Nucleus accumbens (tissue), 56 donors: ENCODE results near the gene FAM3B.
A peak's percentile ranks its signal among the peaks of the same experiment; 100 is the strongest.

Experiments used
- DNase-seq, 56 donors: peaks; one replicate each; lab custom pipeline; 2025; lab: John Stamatoyannopoulos, UW

Gene FAM3B

GRCh38 chr21:41366522-41367151 is 50.0 kb downstream of the FAM3B start:
- no peak for DNase-seq

- no peak for DNase-seq
Observed at GRCh38 chr21:41367301-41367944, 50.8 kb downstream of the FAM3B start.

- DNase-seq = no peak
Observed at GRCh38 chr21:41367945-41368734, 51.5 kb downstream of the FAM3B start.

DNA sequence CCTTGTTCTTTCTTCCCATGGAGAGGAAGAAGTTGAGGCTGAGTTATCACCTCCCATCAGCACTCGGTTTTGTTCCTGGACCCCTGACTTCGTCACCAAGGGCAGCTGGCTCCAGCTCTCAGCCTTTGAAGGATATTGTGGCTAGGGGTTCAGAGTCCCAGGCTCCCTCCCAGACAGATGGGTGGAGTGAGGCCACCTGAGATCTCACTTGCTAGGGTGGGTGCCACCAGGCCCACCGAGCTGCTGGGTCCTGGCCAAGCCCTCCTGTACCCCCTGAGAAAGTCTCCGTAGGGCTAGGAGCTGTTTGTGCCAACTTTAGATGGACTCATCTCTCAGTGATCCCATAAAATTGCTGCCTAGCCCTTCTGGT is 52.1 kb downstream of the FAM3B start:
- no peak for DNase-seq

GRCh38 chr21:41369105-41369919 is 52.7 kb downstream of the FAM3B start:
- peak in 1 of 56 donors; percentile 10 for DNase-seq

DNA sequence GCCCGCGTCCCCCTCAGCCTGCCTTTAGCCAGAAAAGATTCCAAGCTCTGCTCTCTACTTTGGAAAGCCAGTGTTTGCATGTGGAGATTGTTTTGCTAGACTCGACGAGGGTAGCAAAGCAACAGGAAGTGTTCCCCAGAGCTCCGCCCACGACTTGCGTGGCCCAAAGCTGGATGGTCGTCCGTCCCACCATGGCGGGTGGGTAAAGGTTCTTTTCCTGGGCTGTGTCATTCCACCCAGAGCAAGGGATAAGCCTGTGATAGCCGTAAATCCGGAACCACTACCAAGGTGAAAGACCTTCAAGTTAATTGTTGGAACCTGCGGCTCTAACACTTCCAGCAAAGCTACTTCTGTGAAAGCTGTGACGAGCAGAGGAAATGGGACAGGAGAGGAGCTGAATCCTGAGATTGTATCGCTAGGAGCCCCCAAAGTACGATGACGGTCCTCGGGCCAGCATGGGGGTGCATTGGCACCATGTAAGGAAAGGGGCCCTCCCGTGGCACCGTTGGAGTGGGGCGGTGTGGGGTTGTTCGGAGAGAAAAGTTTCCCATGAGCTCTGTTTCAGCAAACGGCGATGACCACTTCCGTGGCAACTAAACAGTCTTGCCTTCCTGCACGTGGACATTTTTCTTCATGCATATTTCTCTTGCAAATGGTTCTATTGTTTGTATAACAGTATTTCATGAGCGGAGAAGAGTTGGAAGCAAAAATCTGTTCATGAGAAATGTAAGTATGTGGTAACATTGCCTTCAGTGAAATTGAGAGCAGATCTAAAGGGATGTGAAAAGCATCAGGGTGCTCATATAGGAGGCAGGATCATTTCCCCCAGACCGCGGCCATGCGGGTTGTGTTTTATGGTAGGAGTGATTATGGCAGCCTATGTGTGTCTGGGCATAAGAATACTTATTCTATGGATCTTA is 53.6 kb downstream of the FAM3B start:
- peak in 1 of 56 donors; percentile 5 for DNase-seq

DNA sequence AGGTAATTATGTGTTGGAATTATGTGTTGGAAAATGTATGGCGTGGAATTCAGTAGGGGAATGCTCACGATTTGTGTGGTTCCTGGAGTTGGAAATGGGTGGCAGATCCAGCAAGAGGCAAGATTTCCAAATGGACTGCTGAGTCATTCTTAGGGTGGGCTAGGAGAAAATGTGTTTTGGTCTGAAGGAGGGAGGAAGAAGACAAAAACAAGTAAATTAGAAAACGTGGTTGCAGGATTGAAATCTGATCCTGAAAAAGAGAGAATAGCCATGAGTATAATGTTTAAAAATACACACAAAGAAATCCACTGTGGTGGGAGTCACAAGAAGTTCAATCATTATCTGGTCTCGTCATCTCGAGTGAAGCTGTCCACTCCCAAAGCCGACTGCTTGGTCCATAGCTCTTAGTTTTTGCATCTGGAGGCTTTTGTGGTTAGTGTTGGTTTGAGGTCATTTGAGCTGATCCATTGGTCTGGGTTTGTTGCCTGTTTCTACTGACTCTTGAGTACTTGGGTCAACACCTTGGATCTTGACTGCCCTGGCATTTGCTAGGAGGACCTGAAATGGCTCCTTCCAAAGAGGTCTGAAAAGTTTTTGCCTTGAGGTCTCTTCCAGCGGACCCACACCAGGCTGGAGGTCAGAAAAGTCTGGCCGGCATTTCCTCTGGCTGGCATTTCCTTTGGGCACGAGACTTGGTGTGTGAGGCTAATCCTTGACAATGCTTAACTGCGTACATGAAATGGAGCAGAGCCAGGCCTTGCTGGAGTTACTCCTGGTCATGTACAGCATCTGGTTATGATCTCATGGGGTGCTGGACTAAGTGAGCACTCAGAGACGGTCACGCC is 54.5 kb downstream of the FAM3B start:
- no peak for DNase-seq

- no peak for DNase-seq
Observed at GRCh38 chr21:41371685-41372030, 55.1 kb downstream of the FAM3B start.

DNA sequence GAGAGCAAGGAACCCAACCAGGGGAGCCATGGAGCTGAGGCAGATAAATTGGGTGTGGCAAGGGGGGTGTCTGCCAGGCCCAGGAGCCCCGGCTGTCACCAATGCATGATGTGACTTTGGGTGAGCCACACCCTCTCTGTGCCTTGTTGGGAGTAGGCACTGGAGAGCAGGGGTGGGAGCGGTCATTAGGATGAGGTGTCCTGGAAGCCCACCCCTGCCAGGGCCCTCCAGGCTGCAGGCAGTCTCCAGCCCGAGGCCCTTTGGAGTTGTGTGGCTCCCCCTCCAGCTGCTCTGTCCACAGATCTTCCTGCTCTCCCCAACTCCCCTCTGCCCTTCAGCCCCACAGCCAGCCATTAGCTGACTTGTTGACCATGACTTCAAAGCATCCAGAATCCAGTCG is 56.7 kb downstream of the FAM3B start:
- no peak for DNase-seq

GRCh38 chr21:41373763-41374162 is 57.2 kb downstream of the FAM3B start:
- no peak for DNase-seq

DNA sequence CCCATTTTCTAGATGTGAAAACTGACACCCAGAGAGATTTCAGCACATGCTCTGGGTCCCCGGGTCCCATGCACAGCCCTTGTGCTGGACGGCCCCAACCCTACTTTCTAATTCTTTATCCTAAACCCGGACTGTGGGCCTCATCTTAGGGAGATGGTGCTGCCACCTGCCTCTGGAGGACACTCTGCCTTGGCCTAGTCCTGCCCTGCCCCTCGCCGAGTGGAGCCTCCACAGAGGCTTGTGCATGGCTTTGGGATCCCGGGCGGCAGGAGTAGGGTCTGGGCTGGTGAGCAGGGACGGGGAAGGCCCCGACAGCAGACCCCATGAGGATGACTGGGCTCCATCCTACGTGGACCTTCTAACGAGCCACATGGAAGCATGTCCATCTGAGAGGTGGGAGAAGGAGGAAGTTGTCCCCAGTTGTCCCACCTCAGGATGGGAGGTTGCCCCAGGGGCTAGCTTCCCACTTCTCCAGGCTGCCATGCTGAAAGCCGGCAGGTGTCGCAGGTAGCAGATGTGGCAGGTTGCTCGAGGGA is 57.6 kb downstream of the FAM3B start:
- no peak for DNase-seq

DNA sequence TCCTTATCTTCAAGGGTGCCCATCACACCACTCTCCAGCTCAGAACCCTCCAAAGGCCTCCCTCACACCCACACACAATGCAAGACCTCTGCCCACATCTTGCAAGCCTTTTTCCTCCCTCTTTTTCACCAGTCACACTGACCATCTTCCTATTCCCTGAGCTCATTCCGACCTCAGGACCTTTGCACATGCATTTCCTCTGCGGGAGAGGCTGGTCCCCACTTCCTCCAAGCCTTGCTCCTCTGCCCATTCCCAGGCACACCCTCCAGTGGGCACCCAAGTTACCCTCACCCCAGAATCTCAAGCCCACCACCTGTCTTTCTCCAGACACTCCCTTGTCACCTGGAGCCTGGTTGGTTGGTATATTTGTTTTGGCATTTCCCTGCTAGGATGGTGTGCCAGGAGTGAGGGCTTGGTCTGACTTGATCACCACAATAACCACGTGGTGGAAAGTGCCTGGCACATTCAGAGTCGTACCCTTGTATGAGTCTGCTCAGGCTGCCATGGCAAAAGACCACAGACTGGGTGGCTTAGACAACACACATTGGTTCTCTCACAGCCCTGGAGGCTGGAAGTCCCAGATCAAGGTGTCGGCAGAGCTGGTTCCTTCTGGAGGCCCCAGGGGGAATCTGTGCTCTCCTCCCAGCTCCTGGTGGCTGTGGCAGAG is 58.4 kb downstream of the FAM3B start:
- no peak for DNase-seq

GRCh38 chr21:41375875-41376274 is 59.3 kb downstream of the FAM3B start:
- DNase-seq = no peak

DNA sequence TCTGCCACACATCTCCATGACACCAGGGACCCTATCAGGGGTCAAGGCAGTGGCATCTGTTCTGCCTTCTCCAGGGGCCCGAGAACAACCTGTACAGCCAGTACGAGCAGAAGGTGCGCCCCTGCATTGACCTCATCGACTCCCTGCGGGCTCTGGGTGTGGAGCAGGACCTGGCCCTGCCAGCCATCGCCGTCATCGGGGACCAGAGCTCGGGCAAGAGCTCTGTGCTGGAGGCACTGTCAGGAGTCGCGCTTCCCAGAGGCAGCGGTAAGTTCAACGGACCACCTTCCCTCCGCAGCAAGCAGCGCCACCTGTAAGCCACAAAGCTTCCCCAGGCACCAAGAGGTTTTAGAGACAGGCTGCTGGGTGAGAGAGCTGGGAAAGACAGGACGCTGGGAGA is 61.1 kb downstream of the FAM3B start:
- DNase-seq = no peak

GRCh38 chr21:41378849-41379248 is 62.2 kb downstream of the FAM3B start:
- no peak for DNase-seq

DNA sequence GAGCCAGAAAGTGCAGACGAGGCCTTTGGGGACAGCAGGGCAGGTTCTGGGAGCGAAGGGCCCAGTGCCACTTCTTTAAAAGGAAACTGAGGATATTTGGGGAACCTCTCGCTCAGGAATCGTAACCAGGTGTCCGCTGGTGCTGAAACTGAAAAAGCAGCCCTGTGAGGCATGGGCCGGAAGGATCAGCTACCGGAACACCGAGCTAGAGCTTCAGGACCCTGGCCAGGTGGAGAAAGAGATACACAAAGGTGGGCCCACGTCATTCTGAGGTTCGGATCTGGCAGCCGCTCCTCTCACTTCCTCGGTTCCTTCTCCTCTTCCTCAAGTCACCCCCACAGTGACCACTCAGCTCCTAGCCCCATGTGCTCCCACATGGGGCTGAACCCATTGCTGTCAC is 63.3 kb downstream of the FAM3B start:
- DNase-seq = no peak

DNA sequence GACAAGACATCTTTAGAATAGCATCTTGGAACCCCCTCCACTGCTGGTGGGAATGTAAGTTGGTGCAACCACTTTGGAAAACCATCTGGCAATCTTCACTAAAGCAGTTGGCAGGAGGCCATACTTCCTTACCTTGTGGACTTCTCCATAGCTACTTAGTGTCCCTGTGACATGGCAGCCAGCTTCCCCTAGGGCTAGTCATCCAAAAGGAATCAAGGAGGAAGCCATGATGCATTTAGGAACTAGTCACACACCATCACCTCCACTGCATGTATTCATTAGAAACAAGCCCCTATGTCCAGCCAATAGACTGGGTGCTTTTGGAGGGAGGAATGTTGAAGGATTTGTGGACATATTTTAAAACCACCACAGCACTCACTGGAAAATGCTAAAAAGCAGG is 65.1 kb downstream of the FAM3B start:
- DNase-seq = no peak
